Stimulated activated CD4-positive, alpha-beta T cell treated with anti-CD3 and anti-CD28 coated beads, Interleukin-4, amount 100 ng/mL, for 1 hour (primary cell): ENCODE results near the gene FAM13B.

ENCODE experiments used
- DNase-seq: peaks from one replicate; pipeline ENCODE4 v3.0.0-alpha.2; 2020

FAM13B gene

DNA sequence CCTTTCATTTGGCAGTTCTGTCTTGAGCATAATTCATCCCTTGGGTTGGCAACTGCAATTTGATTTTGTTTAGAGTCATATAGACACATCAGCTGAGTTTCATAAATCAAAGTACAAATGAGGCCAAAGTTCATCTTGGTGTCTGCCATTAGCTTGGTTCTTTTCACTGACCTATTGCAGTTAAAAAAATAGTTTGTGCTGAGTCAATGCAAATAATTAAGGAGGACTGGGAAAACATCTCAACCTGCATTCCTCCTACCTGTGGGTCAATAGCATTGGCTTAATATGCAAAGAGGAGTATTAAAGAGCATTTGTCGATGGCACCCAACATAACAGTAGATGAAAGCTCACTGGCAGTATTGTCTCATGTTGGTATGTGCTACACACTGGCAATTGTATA is 142.0 kb downstream of the FAM13B start:
- DNase-seq, result no peak

DNA sequence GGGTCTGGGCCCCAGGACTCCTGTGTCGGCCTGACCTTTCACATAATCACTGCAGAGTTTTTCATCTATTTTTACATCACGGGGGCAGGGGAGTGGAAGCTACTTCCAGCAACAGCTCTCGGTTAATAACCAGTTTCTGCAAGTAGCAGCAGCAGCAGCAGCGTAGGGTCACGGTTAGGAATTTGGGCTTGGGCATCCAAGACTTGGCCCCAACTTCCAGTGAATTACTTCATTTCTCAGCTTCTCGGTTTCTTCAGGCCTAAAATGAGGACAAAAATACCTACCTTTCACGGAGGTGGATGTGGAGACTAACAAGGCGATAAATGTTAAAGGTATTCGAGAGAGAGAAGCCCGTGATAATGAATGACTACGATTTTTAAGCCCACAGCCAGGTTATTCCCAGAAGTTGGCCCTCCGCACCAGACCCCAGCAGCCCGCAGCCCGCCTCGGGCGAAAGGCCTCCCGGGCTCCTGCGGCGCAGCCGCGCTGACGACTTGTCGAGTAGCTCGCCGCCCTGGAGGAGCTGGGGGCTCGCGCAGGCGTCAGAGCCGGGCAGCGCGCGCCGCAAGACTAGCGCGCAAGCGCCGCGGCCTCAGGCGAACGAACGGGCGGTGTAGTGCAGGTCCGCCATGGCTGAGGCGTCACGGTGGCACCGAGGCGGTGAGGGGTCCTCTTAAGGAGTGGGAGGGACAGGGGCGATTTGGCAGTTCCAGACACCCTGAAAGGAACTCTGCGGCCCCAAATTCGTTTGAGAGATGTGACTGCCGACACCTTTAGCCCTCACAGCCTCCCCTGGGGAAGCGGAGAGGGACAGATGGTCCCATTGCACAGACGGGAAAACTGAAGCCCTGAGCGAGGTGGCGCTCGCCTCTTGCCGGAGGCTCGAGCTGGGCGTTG is 143.8 kb downstream of the FAM13B start, which contains the start of gene PKD2L2:
TSS of gene PKD2L2 (plus strand) at position 595 of the 897 bp plus-strand sequence. CDS start at position 630, 35 bp downstream.
- peak; percentile 83 for DNase-seq

DNA sequence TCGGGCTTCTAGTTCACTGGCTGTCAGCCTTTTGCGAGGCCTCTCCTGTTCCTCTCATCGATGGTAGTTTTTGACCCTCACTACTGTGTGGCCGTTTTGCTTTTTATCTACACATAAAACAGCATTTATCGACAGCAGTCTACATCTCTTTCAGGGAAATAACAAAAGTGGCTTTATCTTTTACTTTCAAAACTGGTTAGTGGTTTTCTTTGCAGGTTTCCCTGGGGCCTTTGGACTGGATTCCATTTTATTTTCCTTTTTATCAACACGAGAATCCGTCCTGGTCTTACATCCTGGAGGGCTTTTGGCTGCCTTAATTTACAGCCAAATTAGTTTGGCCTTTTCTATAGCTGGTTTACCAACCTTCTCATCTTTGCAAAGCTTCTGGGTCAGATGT is 144.4 kb downstream of the FAM13B start:
- no peak for DNase-seq
